Lower leg skin (tissue), 4 donors: Measurements from ENCODE around the gene LRRC63. TPM values are rescaled to one million over a fixed set of nuclear protein-coding genes. Genes with fewer than 3 reads are reported as not detected.
"Not testable (repeated sequence)": the region's sequence is repeated elsewhere in the genome, so short reads cannot be mapped to it uniquely, and the experiment has no call there.

Source experiments
- DNase-seq, 2 donors: peaks; one replicate each; pipeline ENCODE4 v3.0.0-alpha.2; 2019; ENCODE audit warnings: low spot score in 2 of 2
- H3K4me3 ChIP-seq: fragments of 200-600 bp; sonication (generic); 2 replicates; pipeline ENCODE4 v1.5.1; 2017; ENCODE audit warnings: mild to moderate bottlenecking, low read depth; ENCODE audit not compliant: poor library complexity, severe bottlenecking
- POLR2A ChIP-seq, 2 donors: fragments of 450-650 bp; IDR thresholded peaks; one replicate each; pipeline ENCODE4 v1.6.1; 2016 to 2017; ENCODE audit warnings: antibody characterized with exemption in 2 of 2, mild to moderate bottlenecking in 1 of 2, moderate library complexity in 1 of 2
- WGBS, 2 donors: methylation state at CpG; one replicate each; pipeline ENCODE4 v1.1.5; 2018; 5-methylcytosine and 5-hydroxymethylcytosine counted together
- intact Hi-C: fragments of 100-400 bp; cut with DNase I; formaldehyde crosslinking; loops from one replicate; pipeline ENCODE4 v1.15.0; 2023; ENCODE audit warnings: low total_unique reads
- total RNA-seq, 4 donors: library from RNA; depleted of rRNA; stranded (reverse); fragments of >200 nt; gene quantifications; one replicate each; pipeline ENCODE4 v1.1.0, GENCODE V29; 2016
- TF ChIP-seq, protein P1 (sequence below), 3 donors: fragments of 450-650 bp; IDR thresholded peaks; one replicate each; pipeline ENCODE4 v1.5.1; 2016; ENCODE audit warnings: antibody characterized with exemption in 3 of 3, mild to moderate bottlenecking in 3 of 3, moderate library complexity in 2 of 3

Gene LRRC63
- total RNA-seq, 4 donors from 2014 or later: not detected

DNA sequence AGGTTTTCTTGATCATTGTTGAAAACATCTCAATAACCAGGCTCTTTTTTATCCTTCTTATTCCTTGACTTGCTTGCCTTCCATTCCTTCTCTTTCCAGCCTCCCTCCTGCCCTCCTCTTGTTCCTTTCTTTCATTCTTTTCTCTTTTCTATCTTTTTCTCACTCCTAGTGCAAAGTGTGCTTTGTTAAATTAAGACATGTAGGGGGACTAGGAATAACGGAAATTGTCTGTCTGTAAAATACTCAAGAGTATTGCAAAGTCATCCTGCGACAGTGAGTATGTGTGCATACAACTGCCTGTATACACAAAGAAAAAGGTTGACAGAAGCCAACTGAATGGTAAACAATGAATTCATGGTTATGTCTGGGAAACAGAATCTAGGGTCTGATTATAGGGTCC, 70.1 kb downstream of the LRRC63 start:
- WGBS, 2 donors: 67 to 86% methylated on average over 2 of the region's 2 CpGs
- intact Hi-C loops: no loop called here

GRCh38 chr13:46283912-46284824, 72.4 kb downstream of the LRRC63 start:
- WGBS, 2 donors: 83 to 85% methylated on average over 16 of the region's 16 CpGs
- H3K4me3 ChIP-seq, intact Hi-C loops, DNase-seq: not testable (repeated sequence)

More for the DNA sequence above, 70.1 kb downstream of the LRRC63 start:
- TF ChIP-seq POLR2A (IDR thresholded peaks at IDR 0.05): no peak
- TF ChIP-seq, protein P1, sequence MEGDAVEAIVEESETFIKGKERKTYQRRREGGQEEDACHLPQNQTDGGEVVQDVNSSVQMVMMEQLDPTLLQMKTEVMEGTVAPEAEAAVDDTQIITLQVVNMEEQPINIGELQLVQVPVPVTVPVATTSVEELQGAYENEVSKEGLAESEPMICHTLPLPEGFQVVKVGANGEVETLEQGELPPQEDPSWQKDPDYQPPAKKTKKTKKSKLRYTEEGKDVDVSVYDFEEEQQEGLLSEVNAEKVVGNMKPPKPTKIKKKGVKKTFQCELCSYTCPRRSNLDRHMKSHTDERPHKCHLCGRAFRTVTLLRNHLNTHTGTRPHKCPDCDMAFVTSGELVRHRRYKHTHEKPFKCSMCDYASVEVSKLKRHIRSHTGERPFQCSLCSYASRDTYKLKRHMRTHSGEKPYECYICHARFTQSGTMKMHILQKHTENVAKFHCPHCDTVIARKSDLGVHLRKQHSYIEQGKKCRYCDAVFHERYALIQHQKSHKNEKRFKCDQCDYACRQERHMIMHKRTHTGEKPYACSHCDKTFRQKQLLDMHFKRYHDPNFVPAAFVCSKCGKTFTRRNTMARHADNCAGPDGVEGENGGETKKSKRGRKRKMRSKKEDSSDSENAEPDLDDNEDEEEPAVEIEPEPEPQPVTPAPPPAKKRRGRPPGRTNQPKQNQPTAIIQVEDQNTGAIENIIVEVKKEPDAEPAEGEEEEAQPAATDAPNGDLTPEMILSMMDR (IDR thresholded peaks at IDR 0.05): no peak
- no peak overlapping the region for H3K4me3 ChIP-seq
- DNase-seq: no peak

- no peak for TF ChIP-seq POLR2A (IDR thresholded peaks at IDR 0.05)
- TF ChIP-seq, protein P1 (IDR thresholded peaks at IDR 0.05): no peak
- intact Hi-C loops: no loop called here
Measured at GRCh38 chr13:46286972-46287371, 75.2 kb downstream of the LRRC63 start.

DNA sequence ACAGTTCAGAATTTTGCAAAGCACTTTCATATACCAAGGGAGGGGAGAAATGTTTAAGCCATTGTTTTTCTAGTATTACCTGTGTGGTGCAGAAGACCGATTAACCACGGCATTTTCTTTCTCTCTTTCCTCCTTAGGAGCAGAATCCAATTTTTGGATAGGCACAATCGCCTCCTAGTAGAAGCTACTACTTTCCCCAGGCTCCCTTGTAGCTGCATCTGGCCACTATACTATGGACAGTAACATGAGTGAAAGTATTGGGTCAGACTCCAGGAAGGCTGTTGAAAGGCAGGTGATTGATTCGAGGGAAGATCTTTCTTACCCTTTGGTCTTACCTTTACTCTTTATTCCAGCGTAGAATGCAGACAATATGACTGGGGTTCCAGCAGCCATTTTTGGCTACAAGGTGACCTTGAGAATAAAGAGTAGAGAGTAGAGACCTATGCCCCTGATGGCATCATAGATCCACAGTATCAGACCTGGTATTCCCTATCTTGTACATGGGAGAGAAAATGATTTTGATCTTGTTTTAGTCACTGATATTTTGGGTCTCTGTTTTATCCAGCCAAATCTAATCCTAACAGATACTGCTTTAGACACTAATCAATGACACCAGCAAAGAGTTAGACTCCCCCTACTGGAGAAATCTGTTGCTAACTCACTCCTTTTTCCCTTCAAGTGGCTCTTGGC, 77.0 kb downstream of the LRRC63 start:
- intact Hi-C loops: no loop called here
- no peak for DNase-seq
- TF ChIP-seq, protein P1 (IDR thresholded peaks at IDR 0.05): no peak
- no peak for TF ChIP-seq POLR2A (IDR thresholded peaks at IDR 0.05)
- no peak overlapping the region for H3K4me3 ChIP-seq
- WGBS, 2 donors: 79 to 89% methylated on average over 5 of the region's 5 CpGs

More at GRCh38 chr13:46286972-46287371, 75.2 kb downstream of the LRRC63 start:
- WGBS, 2 donors: 70 to 88% methylated on average over 1 of the region's 1 CpG
- DNase-seq: no peak
- no peak overlapping the region for H3K4me3 ChIP-seq

- DNase-seq: no peak
- 71 to 73% methylated on average over 4 of the region's 4 CpGs for WGBS, 2 donors
- H3K4me3 ChIP-seq: no peak overlapping the region
- intact Hi-C loops: no loop called here
- TF ChIP-seq, protein P1 (IDR thresholded peaks at IDR 0.05): no peak
- TF ChIP-seq POLR2A (IDR thresholded peaks at IDR 0.05): no peak
Measured at GRCh38 chr13:46289260-46289955, 77.7 kb downstream of the LRRC63 start.

DNA sequence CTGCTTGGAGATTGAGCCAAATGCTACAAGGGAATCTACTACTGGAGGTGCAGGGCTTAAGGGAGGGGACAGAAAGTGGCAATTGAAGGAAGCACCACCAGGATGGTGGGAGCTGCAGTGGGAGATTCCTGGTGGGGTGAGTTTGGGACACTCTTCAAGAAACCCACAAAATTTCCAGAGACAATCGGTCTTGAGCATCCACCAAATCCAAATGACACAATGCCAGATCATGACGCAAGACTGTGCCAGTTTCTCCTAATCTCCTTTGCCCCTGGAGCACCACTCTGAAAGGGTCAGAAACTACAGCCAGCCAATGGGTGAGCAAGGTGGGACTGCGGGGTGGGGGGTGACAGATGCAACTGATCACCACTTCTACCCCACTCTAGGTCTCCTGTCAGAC, 78.7 kb downstream of the LRRC63 start:
- intact Hi-C loops: no loop called here
- WGBS, 2 donors: 83% methylated on average over 3 of the region's 3 CpGs
- TF ChIP-seq POLR2A (IDR thresholded peaks at IDR 0.05): no peak
- TF ChIP-seq, protein P1 (IDR thresholded peaks at IDR 0.05): no peak
- H3K4me3 ChIP-seq: no peak overlapping the region
- no peak for DNase-seq
